ENCODE data around the gene ERLIN1.

Gene ERLIN1

DNA sequence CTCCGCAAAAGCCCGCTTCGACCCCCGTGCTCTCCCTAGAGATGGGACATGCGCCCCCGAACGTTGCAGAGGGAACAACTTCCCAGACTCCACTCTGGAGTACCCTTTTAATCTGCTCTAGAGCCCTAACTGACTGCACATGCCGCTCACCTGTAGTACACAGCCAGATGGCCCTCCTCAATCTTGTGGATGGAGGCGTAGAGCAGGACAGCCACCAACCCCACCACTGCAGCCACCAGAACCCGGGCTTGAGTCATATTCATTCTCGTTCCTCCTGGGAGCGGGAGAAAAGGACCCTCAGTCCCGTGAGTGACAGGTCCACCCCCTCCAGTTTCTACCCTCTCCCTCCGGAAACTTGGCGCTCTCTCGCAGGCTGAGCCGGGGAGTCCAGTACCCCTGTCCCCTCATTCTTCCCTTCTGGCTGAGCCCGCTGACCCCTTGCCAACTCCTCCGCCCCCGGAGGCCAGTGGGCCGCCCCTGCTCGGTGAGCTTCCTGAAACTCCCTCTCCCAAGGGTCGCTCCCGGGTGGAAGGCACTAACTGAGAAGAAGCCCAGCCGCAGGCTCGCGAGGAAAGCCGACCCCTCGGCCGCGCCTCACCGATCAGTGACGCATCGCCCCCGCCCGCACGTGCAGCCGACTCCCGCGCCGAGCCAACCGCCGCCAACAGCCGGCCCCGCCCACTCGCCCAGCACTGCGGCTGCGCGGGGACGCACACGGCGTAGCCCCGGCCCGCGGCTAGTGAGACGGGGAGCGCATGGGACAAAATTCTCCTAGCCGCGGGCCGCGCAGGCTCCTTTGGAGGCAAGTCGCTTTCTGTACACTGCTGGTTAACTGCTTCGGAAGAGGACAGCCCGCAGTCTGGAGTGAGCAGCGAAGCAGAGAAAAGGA is at the start of gene ERLIN1:
Gene ERLIN1, minus strand, starts transcription at position 666 of the 889 bp plus-strand sequence. Its CDS starts 403 bp downstream, at position 263.
- peak within 1 kb of the TSS; percentile 96 to 97 (median 97) for H3K27ac Mint-ChIP-seq
- H3K4me3 Mint-ChIP-seq = peak within 1 kb of the TSS; percentile 97 to 99 (median 99)
- TF ChIP-seq, protein P1, sequence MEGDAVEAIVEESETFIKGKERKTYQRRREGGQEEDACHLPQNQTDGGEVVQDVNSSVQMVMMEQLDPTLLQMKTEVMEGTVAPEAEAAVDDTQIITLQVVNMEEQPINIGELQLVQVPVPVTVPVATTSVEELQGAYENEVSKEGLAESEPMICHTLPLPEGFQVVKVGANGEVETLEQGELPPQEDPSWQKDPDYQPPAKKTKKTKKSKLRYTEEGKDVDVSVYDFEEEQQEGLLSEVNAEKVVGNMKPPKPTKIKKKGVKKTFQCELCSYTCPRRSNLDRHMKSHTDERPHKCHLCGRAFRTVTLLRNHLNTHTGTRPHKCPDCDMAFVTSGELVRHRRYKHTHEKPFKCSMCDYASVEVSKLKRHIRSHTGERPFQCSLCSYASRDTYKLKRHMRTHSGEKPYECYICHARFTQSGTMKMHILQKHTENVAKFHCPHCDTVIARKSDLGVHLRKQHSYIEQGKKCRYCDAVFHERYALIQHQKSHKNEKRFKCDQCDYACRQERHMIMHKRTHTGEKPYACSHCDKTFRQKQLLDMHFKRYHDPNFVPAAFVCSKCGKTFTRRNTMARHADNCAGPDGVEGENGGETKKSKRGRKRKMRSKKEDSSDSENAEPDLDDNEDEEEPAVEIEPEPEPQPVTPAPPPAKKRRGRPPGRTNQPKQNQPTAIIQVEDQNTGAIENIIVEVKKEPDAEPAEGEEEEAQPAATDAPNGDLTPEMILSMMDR (IDR thresholded peaks at IDR 0.05; ENCODE audit: unreplicated experiment in 3 of 3) = no peak
- no peaks in the 10 kb centered on the region for H3K27me3 Mint-ChIP-seq (ENCODE audit: low read depth)
- peaks cover 28% of the 10 kb centered on the region for H3K36me3 Mint-ChIP-seq (ENCODE audit: low read depth)
- peaks cover 51% of the 10 kb centered on the region for H3K4me1 Mint-ChIP-seq
- H3K9me3 Mint-ChIP-seq = no peaks in the 10 kb centered on the region

DNA sequence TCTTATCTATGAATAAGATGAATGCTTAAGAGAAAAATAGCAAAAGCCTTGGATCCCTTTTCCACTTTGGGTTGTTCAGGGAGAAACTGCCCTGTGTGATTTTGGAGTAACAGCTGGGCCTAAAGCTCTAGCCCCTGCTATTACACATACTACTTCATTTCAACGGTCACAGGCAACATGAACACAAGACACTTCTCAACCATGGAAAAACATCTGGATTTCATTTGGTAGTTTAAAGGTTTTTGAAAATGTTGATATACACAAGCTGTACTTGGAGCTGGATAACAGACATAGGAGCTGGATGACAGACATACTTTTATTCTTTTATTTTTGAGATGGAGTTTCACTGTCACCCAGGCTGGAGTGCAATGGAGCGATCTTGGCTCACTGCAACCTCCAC is 46.3 kb upstream of the ERLIN1 start:
- TF ChIP-seq, protein P1 (IDR thresholded peaks at IDR 0.05; ENCODE audit: unreplicated experiment in 3 of 3) = no peak
- H3K27ac Mint-ChIP-seq = peak overlapping the region; percentile 25 to 60 (median 49)

DNA sequence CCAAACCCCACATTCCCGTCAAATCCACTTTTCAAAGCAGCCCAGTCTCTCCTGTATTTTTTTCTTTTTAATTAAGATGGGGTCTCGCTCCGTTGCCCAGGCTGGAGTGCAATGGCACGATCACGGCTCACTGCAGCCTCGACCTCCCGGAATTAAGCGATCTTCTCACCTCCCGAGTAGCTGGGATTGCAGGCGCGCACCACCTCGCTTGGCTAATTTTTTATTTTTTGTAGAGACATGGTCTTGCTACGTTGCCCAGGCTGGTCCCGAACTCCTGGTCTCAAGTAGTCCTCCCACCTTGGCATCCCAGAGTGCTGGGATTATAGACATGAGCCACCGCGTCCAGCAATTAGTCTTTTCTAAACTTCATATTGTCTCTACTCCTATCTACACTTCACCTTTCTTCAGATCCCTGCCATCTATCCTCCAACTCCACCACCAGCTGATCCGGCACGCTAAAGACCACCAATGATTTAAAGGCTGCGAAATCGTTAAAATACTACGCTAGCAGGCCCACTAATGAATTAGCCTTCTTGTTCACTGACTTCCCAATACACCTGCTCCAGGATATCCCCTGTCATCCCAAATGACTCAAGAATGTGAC is 44.1 kb upstream of the ERLIN1 start:
- Mint-ChIP-seq H3K4me3 (peak overlapping the region; percentile 88 to 96 (median 94)), H3K27ac (peak overlapping the region; percentile 32 to 96 (median 72)), H3K9me3 (no peaks in the 10 kb centered on the region), H3K27me3 (ENCODE audit: low read depth) (no peaks in the 10 kb centered on the region), H3K36me3 (ENCODE audit: low read depth) (peaks cover 20% of the 10 kb centered on the region), H3K4me1 (peaks cover 31% of the 10 kb centered on the region)
- TF ChIP-seq, protein P1 (IDR thresholded peaks at IDR 0.05; ENCODE audit: unreplicated experiment in 3 of 3) = no peak

More for the DNA sequence above, 46.3 kb upstream of the ERLIN1 start:
- H3K4me3 Mint-ChIP-seq = peak overlapping the region in 2 of 3 experiments; percentile 51 to 96
- H3K36me3 Mint-ChIP-seq (ENCODE audit: low read depth) = peaks cover 22% of the 10 kb centered on the region
- H3K9me3 Mint-ChIP-seq = no peaks in the 10 kb centered on the region
- peaks cover 25% of the 10 kb centered on the region for H3K4me1 Mint-ChIP-seq
- H3K27me3 Mint-ChIP-seq (ENCODE audit: low read depth) = no peaks in the 10 kb centered on the region

DNA sequence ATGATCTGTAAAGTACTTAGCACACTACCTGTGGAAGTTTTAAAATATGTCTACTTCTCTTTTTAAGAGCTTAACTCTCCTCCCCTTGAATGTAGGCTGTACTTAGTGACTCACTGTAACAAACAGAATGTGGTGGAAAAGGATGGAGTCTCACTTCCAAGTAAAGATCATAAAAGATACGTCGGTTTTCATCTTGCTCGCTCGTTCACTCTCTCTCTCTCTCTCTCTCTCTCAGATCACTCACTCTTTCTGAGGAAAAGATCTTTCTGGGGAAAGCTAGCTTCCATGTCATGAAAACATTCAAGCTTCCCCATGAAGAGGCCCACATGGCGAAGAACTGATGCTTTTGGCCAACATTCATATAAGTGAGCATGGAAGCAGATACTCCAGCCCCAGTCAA is 38.0 kb upstream of the ERLIN1 start:
- Mint-ChIP-seq H3K4me1 (peaks cover 16% of the 10 kb centered on the region), H3K9me3 (no peaks in the 10 kb centered on the region), H3K27me3 (ENCODE audit: low read depth) (no peaks in the 10 kb centered on the region), H3K36me3 (ENCODE audit: low read depth) (peaks cover 55% of the 10 kb centered on the region), H3K4me3 (no peak overlapping the region), H3K27ac (no peak overlapping the region)
- TF ChIP-seq, protein P1 (IDR thresholded peaks at IDR 0.05; ENCODE audit: unreplicated experiment in 3 of 3) = no peak

DNA sequence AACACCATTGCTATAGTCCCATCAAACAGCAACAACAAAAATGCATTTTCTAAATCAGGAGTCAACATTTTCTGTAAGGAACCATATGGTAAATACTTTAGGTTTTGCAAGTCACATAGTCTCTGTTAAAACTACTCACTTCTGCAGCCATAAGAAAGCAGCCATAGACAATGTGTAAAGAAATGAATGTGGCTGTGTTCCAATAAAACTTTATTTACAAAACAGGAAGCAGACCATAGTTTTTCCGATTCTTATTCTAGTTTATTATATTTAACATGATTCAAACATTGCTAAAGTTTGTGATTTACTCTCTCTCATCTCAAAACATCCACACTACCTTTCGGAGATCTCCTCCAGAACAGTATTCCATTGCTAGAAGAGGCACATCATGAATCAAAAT is 36.7 kb upstream of the ERLIN1 start:
- Mint-ChIP-seq H3K27ac (no peak overlapping the region), H3K4me1 (peaks cover 7% of the 10 kb centered on the region), H3K9me3 (no peaks in the 10 kb centered on the region), H3K27me3 (ENCODE audit: low read depth) (no peaks in the 10 kb centered on the region), H3K4me3 (no peak overlapping the region), H3K36me3 (ENCODE audit: low read depth) (peaks cover 66% of the 10 kb centered on the region)
- TF ChIP-seq, protein P1 (IDR thresholded peaks at IDR 0.05; ENCODE audit: unreplicated experiment in 3 of 3) = no peak
